Measurements from ENCODE around the gene AKAP17A.
"Not testable (repeated sequence)": the region's sequence is repeated elsewhere in the genome, so short reads cannot be mapped to it uniquely, and the experiment has no call there.

AKAP17A gene

DNA sequence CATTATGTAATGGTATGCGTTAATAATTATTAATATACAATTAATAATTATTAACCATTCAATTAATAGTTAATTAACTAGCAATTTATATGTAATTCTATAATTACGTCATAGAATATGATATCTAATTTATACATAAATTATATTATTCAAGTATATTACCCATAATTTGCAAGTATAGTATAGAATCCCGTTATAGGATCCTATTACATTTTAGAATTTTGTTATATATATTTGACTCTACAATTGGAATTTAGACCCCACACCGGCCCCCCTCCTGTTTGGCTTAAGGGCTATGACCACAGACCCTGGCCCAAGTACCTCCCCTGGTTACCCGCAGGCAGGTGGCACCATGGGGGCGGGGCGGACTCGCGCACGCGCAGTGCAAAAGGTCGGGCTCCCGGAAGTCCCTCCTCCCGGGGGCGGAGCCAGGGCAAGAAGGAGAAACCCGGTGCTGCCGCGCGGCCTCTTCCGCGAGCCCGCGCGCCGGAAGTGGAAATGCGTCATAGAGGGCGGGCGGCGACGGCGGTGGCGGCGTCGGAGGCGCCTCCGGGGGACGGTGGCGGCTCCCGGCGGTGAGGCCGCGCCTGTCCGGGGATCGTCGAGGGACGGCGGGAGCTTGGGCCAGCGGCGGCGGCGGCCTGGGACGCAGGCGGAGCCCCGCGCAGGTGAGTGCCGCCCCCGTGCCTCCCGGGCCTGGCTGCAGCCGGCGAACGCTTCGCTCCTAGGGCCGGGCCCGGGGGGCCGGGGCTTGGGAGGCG lies at the start of gene AKAP17A:
Gene AKAP17A (plus strand): TSS at position 503 of the 761 bp plus-strand sequence. CDS start 1,859 bp downstream, outside the sequence.
- H3K4me3 ChIP-seq (ENCODE audit: low read depth, low read length) = peak within 1 kb of the TSS; percentile 85

GRCh38 chrX:1542994-1543725 lies 48.2 kb upstream of the AKAP17A start:
- Histone ChIP-seq H3K9ac (ENCODE audit: low read depth, low read length) (no peak overlapping the region), H3K36me3 (ENCODE audit: control insufficient read depth, insufficient read depth, low read length) (no peaks in the 10 kb centered on the region), H3K27me3 (ENCODE audit: control insufficient read depth, insufficient read depth, low read length) (no peaks in the 10 kb centered on the region), H3K9me3 (ENCODE audit: control insufficient read depth, insufficient read depth, low read length) (no peaks in the 10 kb centered on the region), H3K4me1 (ENCODE audit: control insufficient read depth, insufficient read depth, low read length) (no peaks in the 10 kb centered on the region), H3K4me3 (ENCODE audit: low read depth, low read length) (no peak overlapping the region)

More for the DNA sequence above, at the start of gene AKAP17A:
- Histone ChIP-seq H3K4me1 (ENCODE audit: control insufficient read depth, insufficient read depth, low read length) (peaks cover 3% of the 10 kb centered on the region), H3K27me3 (ENCODE audit: control insufficient read depth, insufficient read depth, low read length) (no peaks in the 10 kb centered on the region), H3K9ac (ENCODE audit: low read depth, low read length) (peak within 1 kb of the TSS; percentile 76), H3K9me3 (ENCODE audit: control insufficient read depth, insufficient read depth, low read length) (no peaks in the 10 kb centered on the region), H3K36me3 (ENCODE audit: control insufficient read depth, insufficient read depth, low read length) (peaks cover 28% of the 10 kb centered on the region)

GRCh38 chrX:1545776-1546408 lies 45.5 kb upstream of the AKAP17A start:
- no peaks in the 10 kb centered on the region for H3K4me1 ChIP-seq (ENCODE audit: control insufficient read depth, insufficient read depth, low read length)
- H3K4me3 ChIP-seq (ENCODE audit: low read depth, low read length) = no peak overlapping the region
- no peaks in the 10 kb centered on the region for H3K36me3 ChIP-seq (ENCODE audit: control insufficient read depth, insufficient read depth, low read length)
- H3K27me3 ChIP-seq (ENCODE audit: control insufficient read depth, insufficient read depth, low read length) = no peaks in the 10 kb centered on the region
- no peaks in the 10 kb centered on the region for H3K9me3 ChIP-seq (ENCODE audit: control insufficient read depth, insufficient read depth, low read length)
- H3K9ac ChIP-seq (ENCODE audit: low read depth, low read length) = no peak overlapping the region

GRCh38 chrX:1546691-1547251 lies 44.6 kb upstream of the AKAP17A start:
- H3K36me3 ChIP-seq (ENCODE audit: control insufficient read depth, insufficient read depth, low read length) = no peaks in the 10 kb centered on the region
- H3K9ac ChIP-seq (ENCODE audit: low read depth, low read length) = no peak overlapping the region
- no peak overlapping the region for H3K4me3 ChIP-seq (ENCODE audit: low read depth, low read length)
- no peaks in the 10 kb centered on the region for H3K4me1 ChIP-seq (ENCODE audit: control insufficient read depth, insufficient read depth, low read length)
- H3K27me3 ChIP-seq (ENCODE audit: control insufficient read depth, insufficient read depth, low read length) = no peaks in the 10 kb centered on the region
- no peaks in the 10 kb centered on the region for H3K9me3 ChIP-seq (ENCODE audit: control insufficient read depth, insufficient read depth, low read length)

DNA sequence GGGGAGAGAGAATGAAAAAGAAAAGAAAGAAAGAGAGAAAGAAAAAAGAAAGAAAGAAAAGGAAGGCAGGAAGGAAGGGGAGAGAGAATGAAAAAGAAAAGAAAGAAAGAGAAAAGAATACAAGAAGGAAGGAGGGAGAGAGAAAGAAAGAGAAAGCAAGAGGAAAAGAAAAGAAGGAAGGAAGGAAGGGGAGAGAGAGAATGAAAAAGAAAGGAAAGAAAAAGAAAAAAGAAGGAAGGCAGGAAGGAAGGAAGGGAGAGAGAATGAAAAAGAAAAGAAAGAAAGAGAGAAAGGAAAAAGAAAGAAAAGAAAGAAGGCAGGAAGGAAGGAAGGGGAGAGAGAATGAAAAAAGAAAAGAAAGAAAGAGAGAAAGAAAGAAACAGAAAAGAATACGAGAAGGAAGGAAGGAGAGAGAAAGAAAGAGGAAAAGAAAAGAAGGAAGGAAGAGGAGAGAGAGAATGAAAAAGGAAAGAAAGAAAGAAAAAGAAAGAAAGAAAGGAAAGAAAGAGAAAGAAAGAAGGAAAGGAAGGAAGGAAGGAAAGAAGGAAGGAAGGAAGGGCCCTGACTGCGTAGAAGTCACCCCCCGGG lies 39.4 kb upstream of the AKAP17A start:
- H3K4me3 ChIP-seq (ENCODE audit: low read depth, low read length) = no peak overlapping the region
- no peaks in the 10 kb centered on the region for H3K4me1 ChIP-seq (ENCODE audit: control insufficient read depth, insufficient read depth, low read length)
- H3K9ac ChIP-seq (ENCODE audit: low read depth, low read length) = no peak overlapping the region
- no peaks in the 10 kb centered on the region for H3K9me3 ChIP-seq (ENCODE audit: control insufficient read depth, insufficient read depth, low read length)
- H3K27me3 ChIP-seq (ENCODE audit: control insufficient read depth, insufficient read depth, low read length) = no peaks in the 10 kb centered on the region
- no peaks in the 10 kb centered on the region for H3K36me3 ChIP-seq (ENCODE audit: control insufficient read depth, insufficient read depth, low read length)

DNA sequence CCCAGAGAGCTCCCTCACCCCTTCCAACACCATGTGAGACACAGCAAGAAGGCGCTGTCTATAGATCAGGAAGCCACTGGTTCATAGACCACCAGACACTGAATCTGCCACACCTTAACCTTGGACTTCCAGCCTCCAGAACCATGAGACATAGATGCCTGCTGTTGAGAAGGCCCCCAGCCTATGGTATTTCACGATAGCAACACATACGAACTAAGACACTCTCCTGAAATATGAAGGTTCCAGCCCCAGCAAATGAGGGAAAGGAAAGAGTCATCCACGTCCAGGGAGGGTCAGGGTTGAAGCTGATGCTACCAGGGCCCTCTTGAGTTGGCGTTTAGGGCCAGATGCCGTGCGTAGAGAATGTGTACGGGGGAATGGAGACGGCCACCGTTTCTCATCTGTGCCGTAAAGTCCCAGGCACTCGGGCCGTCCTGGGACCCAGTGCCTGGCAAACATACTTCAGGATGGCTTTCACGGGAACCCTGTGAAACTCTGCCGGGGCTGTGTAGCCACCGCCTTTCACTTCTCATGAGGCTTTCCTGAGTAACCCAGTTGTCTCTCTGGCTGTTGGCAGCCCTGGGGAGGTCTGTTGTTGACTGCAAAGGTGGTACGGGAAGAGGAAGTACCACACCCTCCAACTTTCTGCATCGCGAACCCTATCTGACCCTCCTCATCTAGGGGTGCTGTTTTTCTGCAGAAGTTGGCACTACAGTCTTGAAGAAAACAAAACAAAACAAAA lies 36.8 kb upstream of the AKAP17A start:
- H3K9me3 ChIP-seq (ENCODE audit: control insufficient read depth, insufficient read depth, low read length) = no peaks in the 10 kb centered on the region
- no peak overlapping the region for H3K9ac ChIP-seq (ENCODE audit: low read depth, low read length)

DNA sequence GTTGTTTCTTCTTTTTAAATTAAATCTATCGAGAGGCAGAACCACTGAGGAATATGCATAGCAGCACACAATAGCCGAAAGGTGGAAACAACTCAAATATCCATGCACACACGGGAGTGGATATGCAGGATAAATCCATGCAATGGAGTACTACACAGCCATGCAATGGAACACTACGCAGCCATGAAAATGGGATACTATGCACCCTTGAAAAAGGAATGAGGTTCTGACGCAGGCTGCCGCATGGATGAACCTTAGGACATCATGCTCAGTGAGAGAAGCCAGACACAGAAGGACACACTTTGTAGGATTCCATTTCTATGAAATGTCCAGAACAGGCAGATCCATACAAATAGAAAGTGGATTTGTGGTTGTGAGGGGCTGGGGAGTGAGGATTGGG lies 36.0 kb upstream of the AKAP17A start:
- H3K27me3 ChIP-seq (ENCODE audit: control insufficient read depth, insufficient read depth, low read length) = no peaks in the 10 kb centered on the region
- no peaks in the 10 kb centered on the region for H3K4me1 ChIP-seq (ENCODE audit: control insufficient read depth, insufficient read depth, low read length)
- no peaks in the 10 kb centered on the region for H3K36me3 ChIP-seq (ENCODE audit: control insufficient read depth, insufficient read depth, low read length)
- no peaks in the 10 kb centered on the region for H3K9me3 ChIP-seq (ENCODE audit: control insufficient read depth, insufficient read depth, low read length)
- H3K4me3 ChIP-seq (ENCODE audit: low read depth, low read length) = no peak overlapping the region
- no peak overlapping the region for H3K9ac ChIP-seq (ENCODE audit: low read depth, low read length)

More for the DNA sequence above, 36.8 kb upstream of the AKAP17A start:
- H3K36me3 ChIP-seq (ENCODE audit: control insufficient read depth, insufficient read depth, low read length) = no peaks in the 10 kb centered on the region
- no peaks in the 10 kb centered on the region for H3K27me3 ChIP-seq (ENCODE audit: control insufficient read depth, insufficient read depth, low read length)
- H3K4me1 ChIP-seq (ENCODE audit: control insufficient read depth, insufficient read depth, low read length) = no peaks in the 10 kb centered on the region
- H3K4me3 ChIP-seq (ENCODE audit: low read depth, low read length) = no peak overlapping the region

- not testable (repeated sequence) for H3K36me3 ChIP-seq (ENCODE audit: control insufficient read depth, insufficient read depth, low read length); H3K27me3 ChIP-seq (ENCODE audit: control insufficient read depth, insufficient read depth, low read length); H3K9ac ChIP-seq (ENCODE audit: low read depth, low read length); H3K4me1 ChIP-seq (ENCODE audit: control insufficient read depth, insufficient read depth, low read length); H3K9me3 ChIP-seq (ENCODE audit: control insufficient read depth, insufficient read depth, low read length); H3K4me3 ChIP-seq (ENCODE audit: low read depth, low read length)
These were observed 34.0 kb upstream of the AKAP17A start for GRCh38 chrX:1557442-1557841.

DNA sequence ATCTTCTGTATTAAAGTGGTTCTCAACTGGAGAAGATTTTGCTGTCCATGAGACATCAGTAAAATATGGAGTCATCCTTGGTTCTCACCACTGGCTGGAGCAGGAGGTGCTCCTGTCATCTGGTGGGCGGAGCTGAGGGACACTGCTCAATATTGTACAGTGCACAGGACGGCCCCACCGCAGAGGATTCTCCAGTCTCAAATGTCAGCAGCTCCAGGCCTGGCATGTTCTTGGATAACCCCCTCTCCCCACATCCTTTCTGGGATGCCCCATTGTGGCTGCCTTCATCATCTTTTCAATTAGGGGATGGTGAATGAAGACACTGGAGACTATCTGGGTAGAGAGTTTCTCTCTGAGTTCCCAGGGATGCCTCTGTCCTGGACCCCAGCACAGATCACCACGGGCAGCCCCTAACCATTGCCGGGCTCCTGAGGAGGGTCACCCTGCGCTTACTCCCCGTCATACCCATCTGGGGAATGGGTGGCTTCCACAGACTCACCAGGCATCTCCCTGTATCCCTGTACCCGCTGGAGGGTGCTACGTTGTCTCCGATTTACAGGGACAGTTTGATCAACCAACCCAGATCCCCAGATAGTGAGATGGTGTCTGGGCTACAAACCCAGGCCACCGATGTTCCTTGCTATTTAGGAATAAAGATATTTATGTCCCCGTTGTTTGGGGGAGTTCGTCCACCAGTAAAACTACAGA lies 32.5 kb upstream of the AKAP17A start:
- no peak overlapping the region for H3K9ac ChIP-seq (ENCODE audit: low read depth, low read length)
- H3K27me3 ChIP-seq (ENCODE audit: control insufficient read depth, insufficient read depth, low read length) = no peaks in the 10 kb centered on the region
- no peak overlapping the region for H3K4me3 ChIP-seq (ENCODE audit: low read depth, low read length)

DNA sequence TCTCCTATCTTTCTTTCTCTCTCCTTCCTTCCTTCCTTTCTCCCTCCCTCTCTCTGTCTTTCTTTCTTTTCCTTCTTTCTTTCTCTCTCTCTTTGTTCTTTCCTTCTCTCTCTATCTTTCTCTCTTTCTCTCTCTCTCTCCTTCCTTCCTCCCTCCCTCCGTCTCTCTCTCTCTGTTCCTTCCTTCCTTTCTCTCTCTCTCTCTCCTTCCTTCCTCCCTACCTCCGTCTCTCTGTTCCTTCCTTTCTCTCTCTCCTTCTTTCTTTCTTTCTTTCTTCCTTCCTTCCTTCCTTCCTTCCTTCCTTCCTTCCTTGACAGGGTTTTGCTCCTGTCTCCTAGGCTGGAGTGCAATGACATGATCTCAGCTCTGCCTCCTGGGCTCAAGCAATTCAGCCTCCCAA lies 30.2 kb upstream of the AKAP17A start:
- H3K4me3 ChIP-seq (ENCODE audit: low read depth, low read length) = no peak overlapping the region

More for the DNA sequence above, 32.5 kb upstream of the AKAP17A start:
- H3K9me3 ChIP-seq (ENCODE audit: control insufficient read depth, insufficient read depth, low read length) = no peaks in the 10 kb centered on the region
- no peaks in the 10 kb centered on the region for H3K36me3 ChIP-seq (ENCODE audit: control insufficient read depth, insufficient read depth, low read length)
- H3K4me1 ChIP-seq (ENCODE audit: control insufficient read depth, insufficient read depth, low read length) = no peaks in the 10 kb centered on the region

More for the DNA sequence above, 30.2 kb upstream of the AKAP17A start:
- Histone ChIP-seq H3K27me3 (ENCODE audit: control insufficient read depth, insufficient read depth, low read length) (no peaks in the 10 kb centered on the region), H3K36me3 (ENCODE audit: control insufficient read depth, insufficient read depth, low read length) (no peaks in the 10 kb centered on the region), H3K9ac (ENCODE audit: low read depth, low read length) (no peak overlapping the region), H3K9me3 (ENCODE audit: control insufficient read depth, insufficient read depth, low read length) (no peaks in the 10 kb centered on the region), H3K4me1 (ENCODE audit: control insufficient read depth, insufficient read depth, low read length) (no peaks in the 10 kb centered on the region)
